Measurements from ENCODE around the gene GPR62. TPM values are rescaled to one million over a fixed set of nuclear protein-coding genes. Genes with fewer than 3 reads are reported as not detected.
"Not testable (repeated sequence)": the region's sequence is repeated elsewhere in the genome, so short reads cannot be mapped to it uniquely, and the experiment has no call there.

Gene GPR62
- total RNA-seq, 6 experiments from 2014 or later: 0.18 to 0.37 TPM; not detected in 4

DNA sequence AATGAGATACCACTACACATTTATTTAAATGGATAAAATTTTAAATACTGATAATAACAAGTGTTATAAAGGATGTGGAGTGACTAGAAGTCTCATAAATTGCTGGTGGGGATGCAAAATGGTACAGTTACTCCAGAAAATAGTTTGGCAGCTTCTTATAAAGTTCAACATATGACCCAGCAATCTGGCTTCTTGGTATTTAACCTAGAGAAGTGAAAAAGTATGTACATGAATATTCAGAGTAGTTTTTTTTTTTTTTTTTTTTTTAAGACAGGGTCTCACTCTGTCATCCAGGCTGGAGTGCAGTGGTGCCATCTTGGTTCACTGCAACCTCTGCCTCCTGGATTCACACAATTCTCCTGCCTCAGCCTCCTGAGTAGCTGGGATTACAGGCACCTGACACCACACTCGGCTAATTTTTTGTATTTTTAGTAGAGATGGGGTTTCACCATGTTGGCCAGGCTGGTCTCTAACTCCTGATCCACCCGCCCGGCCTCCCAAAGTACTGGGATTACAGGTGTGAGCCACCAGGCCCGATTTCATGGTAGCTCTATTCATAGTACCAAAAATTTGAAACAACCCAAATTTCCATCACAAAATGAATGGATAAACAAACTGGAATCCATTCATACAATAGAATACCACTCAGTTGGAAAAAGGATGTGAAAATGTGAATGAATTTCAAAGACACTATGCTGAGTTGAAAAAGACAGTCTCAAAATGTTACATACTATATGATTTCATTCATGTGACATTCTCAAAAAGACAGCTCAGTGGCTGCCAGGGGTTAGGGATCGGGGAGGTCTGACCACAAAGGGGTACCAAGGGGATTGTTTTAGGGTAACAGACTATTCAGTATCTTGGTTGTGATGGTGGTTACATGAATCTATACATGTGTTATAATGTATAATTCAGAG, 27.9 kb upstream of the GPR62 start:
- no peak for ATAC-seq
- H3K4me1 ChIP-seq: no peaks in the 10 kb centered on the region
- TF ChIP-seq, protein P1, sequence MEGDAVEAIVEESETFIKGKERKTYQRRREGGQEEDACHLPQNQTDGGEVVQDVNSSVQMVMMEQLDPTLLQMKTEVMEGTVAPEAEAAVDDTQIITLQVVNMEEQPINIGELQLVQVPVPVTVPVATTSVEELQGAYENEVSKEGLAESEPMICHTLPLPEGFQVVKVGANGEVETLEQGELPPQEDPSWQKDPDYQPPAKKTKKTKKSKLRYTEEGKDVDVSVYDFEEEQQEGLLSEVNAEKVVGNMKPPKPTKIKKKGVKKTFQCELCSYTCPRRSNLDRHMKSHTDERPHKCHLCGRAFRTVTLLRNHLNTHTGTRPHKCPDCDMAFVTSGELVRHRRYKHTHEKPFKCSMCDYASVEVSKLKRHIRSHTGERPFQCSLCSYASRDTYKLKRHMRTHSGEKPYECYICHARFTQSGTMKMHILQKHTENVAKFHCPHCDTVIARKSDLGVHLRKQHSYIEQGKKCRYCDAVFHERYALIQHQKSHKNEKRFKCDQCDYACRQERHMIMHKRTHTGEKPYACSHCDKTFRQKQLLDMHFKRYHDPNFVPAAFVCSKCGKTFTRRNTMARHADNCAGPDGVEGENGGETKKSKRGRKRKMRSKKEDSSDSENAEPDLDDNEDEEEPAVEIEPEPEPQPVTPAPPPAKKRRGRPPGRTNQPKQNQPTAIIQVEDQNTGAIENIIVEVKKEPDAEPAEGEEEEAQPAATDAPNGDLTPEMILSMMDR (IDR thresholded peaks at IDR 0.05): no peak
- H3K36me3 ChIP-seq: no peaks in the 10 kb centered on the region
- no peaks in the 10 kb centered on the region for H3K27me3 ChIP-seq
- DNase-seq: no peak
- WGBS (ENCODE audit: insufficient coverage, low coverage, low lambda C conversion rate, missing lambda C conversion rate): 72% methylated on average over 5 of the region's 5 CpGs
- H3K27ac ChIP-seq: no peak overlapping the region
- no peaks in the 10 kb centered on the region for H3K9me3 ChIP-seq
- intact Hi-C loops (cut with DNase I): no loop called here
- H3K4me3 ChIP-seq: no peak overlapping the region

DNA sequence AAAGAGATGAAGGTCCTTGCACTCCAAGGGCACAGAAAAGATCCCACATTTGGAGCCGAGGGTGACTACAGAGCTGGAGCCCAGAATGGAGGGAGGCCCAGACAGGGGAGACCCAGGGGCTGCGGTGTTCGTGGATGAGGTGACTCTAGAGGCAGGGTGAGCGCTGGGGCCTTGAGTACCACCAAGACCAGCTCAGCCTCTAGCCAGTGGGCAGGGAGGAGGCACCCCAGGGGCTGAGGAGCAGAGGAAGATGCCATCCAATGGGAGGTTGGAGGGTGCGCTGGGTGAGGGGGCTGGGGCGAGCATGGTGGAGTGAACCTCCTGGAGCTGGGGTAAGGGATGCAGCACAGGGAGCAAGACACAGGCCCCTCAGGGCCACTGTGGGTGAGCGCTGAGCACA, 26.7 kb upstream of the GPR62 start:
- ATAC-seq: peak in 1 of 4 donors; percentile 34
- intact Hi-C loops (cut with DNase I): no loop called here

DNA sequence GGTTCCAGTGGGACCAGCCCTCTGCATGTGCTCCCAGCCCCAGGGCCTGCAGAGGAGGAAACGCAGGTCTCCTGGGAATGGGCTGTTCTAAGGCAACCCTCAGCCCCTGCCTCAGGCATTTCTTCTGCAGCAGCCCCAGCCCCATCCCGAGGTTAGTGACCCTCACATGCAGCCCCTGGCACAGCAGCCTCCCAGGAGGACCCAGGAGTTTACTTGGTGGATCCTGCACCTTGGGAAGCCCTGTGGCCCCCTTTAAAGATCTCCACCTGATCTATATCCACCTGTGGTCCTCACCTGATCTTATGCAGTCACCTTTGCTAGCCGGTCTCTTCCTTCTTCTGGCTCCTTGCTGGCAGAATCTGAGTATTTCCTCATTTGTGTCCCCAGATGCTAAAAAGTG, 26.2 kb upstream of the GPR62 start:
- 100% methylated on average over 1 of the region's 3 CpGs for WGBS (ENCODE audit: insufficient coverage, low coverage, low lambda C conversion rate, missing lambda C conversion rate)
- not testable (repeated sequence) for H3K9me3 ChIP-seq

More for the DNA sequence above, 26.7 kb upstream of the GPR62 start:
- DNase-seq: no peak
- H3K27ac ChIP-seq: no peak overlapping the region
- H3K36me3 ChIP-seq: peaks cover 0 to 5% (median 0%) of the 10 kb centered on the region in 4 donors
- no peak overlapping the region for H3K4me3 ChIP-seq
- H3K27me3 ChIP-seq: no peaks in the 10 kb centered on the region
- TF ChIP-seq, protein P1 (IDR thresholded peaks at IDR 0.05): no peak
- TF ChIP-seq POLR2A (IDR thresholded peaks at IDR 0.05): no peak
- no peaks in the 10 kb centered on the region for H3K4me1 ChIP-seq
- WGBS (ENCODE audit: insufficient coverage, low coverage, low lambda C conversion rate, missing lambda C conversion rate): 92% methylated on average over 3 of the region's 7 CpGs
- H3K9me3 ChIP-seq: no peaks in the 10 kb centered on the region

DNA sequence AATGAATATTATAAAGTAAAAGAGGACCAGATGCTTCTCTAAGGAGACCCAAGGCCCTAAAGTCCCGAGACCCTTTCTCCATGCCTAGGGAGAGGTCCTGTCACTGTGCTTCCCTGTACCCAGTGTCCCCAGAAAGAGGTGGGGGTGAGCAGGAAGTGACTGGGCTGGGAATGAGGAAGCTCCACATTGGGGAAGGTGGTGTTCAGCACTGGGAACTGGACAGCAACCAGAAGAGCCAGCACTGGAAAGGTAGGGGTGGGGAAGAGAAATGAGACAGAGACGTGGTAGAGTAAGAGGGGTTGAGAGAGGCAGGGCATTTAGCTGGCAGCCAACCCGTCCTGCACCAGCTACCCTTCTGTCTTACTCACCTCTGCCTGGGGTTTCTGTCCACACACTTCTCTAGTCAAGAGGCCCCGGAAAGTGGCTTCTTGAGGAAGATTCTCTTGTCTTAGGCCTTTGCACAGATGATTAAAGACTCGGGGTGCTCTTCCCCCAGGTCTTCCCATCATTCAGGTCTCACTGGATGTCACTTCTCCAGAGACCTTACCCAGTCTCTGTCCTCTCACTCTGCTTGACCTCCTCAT, 25.7 kb upstream of the GPR62 start:
- no peak for TF ChIP-seq POLR2A (IDR thresholded peaks at IDR 0.05)
- TF ChIP-seq, protein P1 (IDR thresholded peaks at IDR 0.05): no peak
- intact Hi-C loops (cut with DNase I): no loop called here
- H3K27me3 ChIP-seq: no peaks in the 10 kb centered on the region
- no peak overlapping the region for H3K27ac ChIP-seq
- DNase-seq: no peak
- H3K4me1 ChIP-seq: no peaks in the 10 kb centered on the region
- no peak overlapping the region for H3K4me3 ChIP-seq
- peak in 1 of 4 donors; percentile 17 for ATAC-seq
- WGBS (ENCODE audit: insufficient coverage, low coverage, low lambda C conversion rate, missing lambda C conversion rate): 68% methylated on average over 3 of the region's 5 CpGs
- peaks cover 0 to 16% (median 2%) of the 10 kb centered on the region in 4 donors for H3K36me3 ChIP-seq
- no peaks in the 10 kb centered on the region for H3K9me3 ChIP-seq

More for the DNA sequence above, 26.2 kb upstream of the GPR62 start:
- H3K27me3 ChIP-seq; H3K27ac ChIP-seq; DNase-seq; ATAC-seq; intact Hi-C loops (cut with DNase I); H3K4me1 ChIP-seq; H3K4me3 ChIP-seq: not testable (repeated sequence)
- H3K36me3 ChIP-seq: peaks cover 0 to 11% (median 0%) of the 10 kb centered on the region in 4 donors

DNA sequence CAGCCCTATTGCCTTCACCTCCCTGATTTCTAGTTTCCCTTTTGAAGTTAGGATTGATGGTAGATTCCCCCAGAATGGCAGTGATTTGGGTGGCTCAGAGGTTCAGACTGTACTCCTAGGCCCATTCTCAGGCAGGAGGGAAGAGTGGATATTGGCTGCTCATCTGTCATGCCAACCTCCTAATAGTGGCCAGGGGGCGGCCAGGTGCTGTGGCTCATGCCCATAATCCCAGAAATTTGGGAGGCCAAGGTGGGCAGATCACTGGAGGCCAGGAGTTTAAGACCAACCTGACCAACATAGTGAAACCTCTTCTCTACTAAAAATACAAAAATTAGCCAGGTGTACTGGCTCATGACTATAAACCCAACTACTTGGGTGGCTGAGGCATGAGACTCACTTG, 24.7 kb upstream of the GPR62 start:
- Histone ChIP-seq H3K4me3 (no peak overlapping the region), H3K27ac (no peak overlapping the region), H3K27me3 (no peaks in the 10 kb centered on the region), H3K4me1 (no peaks in the 10 kb centered on the region), H3K36me3 (peaks cover 0 to 24% (median 5%) of the 10 kb centered on the region in 4 donors), H3K9me3 (no peaks in the 10 kb centered on the region)
- DNase-seq: peak in 1 of 3 donors; percentile 14
- TF ChIP-seq, protein P1 (IDR thresholded peaks at IDR 0.05): no peak
- TF ChIP-seq POLR2A (IDR thresholded peaks at IDR 0.05): no peak
- WGBS (ENCODE audit: insufficient coverage, low coverage, low lambda C conversion rate, missing lambda C conversion rate): no CpG with 5 or more reads among the region's 1 CpG
- intact Hi-C loops (cut with DNase I): no loop called here
- no peak for ATAC-seq
